Left renal cortex interstitium (tissue), 4 donors: Measurements from ENCODE around the gene IL11RA. TPM values are rescaled to one million over a fixed set of nuclear protein-coding genes. Genes with fewer than 3 reads are reported as not detected.
A peak's percentile ranks its signal among the peaks of the same experiment; 100 is the strongest.
"Not testable (repeated sequence)": the region's sequence is repeated elsewhere in the genome, so short reads cannot be mapped to it uniquely, and the experiment has no call there.

Experiments
- DNase-seq, 4 donors: peaks; one replicate each; pipeline ENCODE4 v3.0.0-alpha.2; 2013; ENCODE audit warnings: low read depth in 4 of 4, low spot score in 2 of 4, missing footprints in 1 of 4
- polyA plus RNA-seq, 4 donors: library from polyadenylated mRNA; unstranded; fragments of 120-200 nt; gene quantifications; one replicate each; pipeline ENCODE4 v1.2.1, GENCODE V29; 2013; ENCODE audit not compliant: insufficient read length in 4 of 4

IL11RA gene
- polyA plus RNA-seq, 4 donors, result 45.0 to 77.6 (median 68.5) TPM

DNA sequence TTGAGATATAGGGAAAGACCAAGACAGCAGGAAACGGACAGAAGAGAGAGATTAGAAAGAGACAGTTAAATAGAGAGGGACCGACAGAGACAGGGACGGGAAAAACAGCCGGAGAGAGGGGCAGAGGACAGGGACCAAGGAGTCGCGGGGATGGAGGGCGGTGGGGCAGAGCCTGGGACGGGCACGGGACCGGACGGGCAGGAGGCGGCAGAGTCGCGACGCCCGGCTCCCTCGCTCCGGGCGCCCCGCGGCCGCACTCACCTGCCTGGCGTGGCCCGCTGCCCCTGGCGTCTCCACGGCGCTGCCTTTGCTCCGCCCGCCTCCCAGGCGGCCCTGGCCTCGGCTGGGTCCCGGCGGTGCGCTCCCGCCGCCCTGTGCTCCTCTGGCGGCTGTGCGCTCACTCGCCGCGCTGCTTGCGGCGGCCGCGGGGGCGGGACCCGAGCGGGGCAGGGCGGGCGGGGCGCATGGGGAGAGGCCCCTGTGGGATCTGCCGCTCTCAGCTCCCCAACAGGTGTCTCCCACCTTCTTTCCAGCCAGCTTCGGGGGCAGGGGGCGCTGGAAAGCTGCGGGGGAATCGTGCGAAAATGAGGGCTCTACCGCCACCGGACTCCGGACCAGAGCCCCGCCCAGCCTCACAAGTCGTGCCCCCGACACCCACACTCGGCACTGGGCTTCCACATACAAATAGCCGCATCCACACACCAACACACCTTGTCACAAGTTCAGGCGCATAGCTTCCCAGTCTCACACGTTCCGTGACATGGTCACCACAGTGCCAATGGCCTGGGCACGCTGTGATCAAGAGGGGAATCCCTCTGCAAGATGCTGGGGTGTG lies 23.1 kb upstream of the IL11RA start, which contains the start of gene ARID3C:
ARID3C (minus strand) TSS at position 411 of the 835 bp plus-strand sequence. CDS start 1,052 bp downstream, outside the sequence.
- no peak for DNase-seq

DNA sequence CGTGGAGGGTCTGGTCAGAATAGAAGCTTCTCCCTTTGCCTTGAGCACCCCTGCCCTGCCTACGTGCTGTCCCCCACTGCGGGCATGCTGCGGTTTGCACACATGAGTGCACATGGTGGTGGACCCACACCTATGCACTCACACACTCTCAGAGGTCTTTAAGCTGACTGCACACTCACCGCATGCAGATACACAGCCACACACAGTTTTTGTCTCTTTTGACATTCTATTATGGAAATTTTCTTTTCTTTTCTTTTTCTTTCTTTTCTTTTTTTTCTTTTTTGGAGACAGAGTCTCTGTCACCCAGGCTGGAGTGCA lies 22.5 kb upstream of the IL11RA start:
- no peak for DNase-seq

DNA sequence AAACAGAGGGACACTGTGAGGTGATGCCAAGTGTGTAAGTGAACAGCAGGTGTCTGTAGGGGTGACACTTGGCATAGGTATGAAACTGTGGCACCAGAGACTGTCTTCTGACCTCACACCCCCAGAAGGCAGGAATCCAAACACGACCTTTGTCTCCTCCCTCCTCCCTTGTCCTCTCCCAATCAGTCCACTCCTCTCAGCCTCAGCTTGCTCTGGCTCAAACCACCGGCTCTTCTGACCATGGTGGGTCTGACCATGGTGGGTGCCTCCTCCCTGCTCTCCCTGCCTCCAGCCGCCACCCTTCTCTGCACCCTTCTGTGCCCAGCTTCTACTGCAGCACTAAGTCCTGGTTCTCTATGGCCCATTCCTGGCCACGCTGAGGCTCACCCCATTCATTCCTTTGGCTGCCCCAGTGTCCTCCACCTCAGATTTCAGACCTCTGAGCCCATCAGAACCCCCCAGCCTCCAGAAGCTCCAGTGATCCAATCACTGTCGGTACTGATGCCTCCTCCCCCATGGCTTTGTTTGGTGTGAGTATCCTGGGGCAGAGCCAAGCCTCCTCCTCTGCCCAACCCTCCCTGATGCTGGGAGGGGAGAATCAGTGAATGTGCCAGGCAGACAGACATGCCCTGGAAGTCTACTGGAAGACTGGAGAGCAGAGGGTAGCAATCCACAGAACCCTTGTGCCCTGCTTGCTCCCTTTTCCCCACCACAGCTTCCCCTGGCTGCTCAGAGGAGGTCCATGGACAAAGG lies 21.4 kb upstream of the IL11RA start:
- DNase-seq, result no peak

DNA sequence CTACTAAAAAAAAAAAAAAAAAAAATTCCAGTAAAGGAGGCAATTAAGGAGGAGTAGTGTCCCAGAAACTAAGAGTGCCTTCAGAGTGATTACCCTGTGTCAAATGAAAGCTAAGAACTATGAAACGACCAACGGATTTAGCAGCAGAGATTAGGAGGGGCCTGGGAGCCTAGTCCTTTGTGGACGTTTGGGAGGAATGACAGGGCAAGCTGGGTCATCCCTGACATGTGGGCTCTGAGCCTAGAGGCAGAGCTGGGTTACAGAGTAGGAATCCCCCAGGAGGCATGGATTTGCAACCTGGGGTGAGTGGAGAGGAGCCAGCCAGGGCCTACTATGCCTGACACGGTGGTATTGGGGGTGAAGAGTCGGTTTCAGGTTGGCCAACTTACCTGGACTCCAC lies 18.8 kb upstream of the IL11RA start:
- DNase-seq, result no peak

DNA sequence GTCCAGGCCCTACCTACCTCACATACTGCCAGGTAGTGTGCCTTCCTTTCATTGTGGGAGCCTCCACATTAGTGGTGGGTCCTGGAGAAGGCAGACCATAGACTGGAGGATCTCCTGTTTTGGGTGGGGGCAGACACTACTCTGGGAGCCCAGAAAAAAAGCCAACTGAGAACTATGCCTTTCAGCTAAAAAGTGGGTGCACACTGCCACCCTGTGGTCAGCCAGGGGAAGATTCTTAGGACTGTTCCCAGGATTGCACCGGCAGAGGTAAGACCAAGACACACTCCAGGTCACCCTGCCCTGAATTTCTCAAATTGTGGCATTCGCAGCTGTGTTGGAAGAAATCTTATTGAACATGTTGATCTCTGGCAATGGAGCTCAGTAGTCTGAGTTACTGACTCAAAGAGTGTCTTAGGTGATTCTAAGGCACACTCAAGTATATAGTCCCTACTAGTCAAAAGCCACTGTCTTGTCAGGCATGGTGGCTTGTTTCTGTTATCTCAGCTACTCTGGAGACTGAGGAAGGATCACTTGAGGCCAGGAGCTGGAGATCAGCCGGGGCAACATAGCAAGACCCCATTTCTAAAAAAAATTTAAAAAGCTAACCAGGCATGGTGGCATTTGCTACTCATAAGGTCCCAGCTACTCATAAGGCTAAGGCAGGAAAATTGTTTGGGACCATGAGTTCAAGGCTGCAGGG lies 18.0 kb upstream of the IL11RA start:
- no peak for DNase-seq

DNA sequence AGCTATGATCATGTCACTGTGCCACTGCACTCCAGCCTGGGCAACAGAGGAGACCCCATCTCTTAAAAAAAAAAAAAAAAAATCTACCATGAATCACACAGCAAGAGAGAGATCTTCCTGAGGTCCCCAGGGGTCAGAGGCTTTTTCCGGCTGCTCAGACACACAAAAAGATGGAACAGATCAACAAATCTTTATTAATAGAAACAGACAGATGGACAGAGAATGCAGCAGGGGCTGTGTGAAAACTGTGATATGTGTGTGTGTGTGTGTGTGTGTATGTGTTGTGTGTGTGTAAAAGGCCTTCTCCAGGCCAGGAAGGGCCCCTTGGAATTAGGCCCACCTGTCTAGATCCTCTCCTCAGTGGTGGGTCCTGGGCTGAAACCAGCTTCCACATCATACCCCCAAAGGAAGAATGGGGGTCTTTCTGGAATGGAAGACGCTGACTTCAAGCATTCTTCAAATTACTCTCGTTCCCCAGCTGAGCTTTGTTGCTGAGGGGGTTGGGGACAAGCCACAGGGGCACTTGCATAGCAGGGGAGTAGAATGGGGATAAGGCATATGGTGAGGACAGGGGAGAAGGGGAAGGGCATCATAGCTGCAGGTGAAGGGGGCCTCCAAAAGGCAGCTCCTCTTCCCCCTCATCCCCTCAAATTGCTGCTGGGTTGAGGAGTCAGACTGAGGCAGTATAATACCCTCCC lies 17.3 kb upstream of the IL11RA start:
- DNase-seq, result no peak

DNA sequence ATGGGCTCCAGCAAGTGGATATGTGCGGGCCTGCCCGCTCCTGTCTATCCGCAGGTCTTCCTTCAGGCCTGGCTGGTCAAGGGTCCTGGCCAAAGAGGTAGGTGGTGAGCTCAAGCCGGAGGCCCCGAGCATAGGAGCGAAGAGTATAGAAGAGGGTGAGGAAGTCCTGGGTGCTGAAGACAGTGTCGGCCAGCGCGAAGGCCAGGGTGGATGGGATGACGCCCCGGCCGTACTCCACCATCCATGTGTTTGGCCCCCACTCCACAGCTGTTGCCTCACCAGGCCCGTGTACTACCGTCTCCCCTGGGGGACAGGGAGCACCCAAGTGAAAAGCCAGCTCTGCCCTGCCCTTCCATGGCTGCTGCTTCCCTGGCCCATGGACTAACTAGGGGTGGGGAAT lies 16.4 kb upstream of the IL11RA start:
- no peak for DNase-seq

DNA sequence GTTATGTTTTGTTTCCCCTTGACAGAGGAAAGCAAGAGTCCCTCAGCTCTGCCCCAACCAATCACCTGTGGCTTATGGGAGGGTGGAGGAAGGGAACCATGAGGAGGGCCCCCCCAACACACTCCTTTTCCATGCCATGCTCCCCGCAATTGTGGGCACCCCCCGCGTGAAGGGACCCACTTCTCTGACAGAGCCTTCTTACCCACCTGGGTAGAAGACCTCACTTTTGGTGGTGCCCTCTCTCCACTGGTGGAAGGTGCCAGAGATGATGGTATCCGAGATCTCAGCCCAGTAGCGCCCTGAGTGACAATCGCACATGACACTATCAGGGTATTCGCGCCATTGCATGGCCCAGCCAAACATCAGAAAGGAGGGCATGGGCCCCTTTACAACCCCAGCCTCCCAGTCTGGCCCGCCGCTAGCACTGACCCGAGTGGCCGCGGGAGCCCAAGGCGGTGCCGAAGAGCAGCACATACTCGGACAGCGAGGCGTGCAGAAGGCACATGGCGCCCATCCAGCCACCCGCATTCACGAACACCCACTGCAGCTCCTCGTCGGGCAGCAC lies 15.1 kb upstream of the IL11RA start:
- no peak for DNase-seq

DNA sequence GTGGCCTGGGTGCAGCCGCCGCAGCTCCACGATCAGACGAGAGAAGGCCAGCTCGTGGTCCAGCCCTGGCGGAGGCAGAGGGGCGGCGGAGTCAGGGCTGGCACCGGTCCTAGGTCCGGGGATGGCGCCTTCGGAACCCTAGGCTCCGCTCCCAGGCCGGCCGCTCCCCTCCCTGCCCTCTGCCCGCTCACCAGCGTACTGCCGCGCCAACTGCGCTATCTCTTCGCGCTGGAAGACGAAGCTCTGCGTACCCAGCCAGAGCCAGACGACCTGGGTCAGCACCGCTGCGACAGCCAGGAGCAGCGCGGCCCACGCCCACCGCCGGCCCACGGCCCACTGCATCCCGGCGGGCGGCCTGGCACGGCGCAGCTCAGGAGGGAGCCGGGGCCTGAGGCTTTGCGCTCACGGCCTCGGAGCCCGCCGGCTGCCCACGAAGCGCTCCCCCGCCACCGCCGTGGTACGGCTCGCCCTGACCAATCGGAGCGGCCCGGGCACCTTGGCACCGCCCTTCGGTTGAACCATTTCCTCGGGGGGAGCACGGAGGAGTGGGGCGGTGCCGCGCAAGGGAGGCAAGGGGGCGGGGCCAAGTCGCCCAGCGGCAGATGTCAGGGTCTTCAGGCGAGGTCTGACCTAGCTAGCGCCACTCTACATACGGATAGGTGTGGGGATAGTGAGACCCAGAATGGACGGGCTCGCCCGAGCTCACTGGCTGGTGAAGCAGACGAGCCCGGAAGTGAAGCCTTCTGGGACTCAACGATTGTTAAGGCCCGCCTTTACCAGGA lies 14.4 kb upstream of the IL11RA start, which contains the start of gene SIGMAR1:
SIGMAR1 (minus strand) TSS at position 432 of the 782 bp plus-strand sequence; CDS start at position 342, 90 bp downstream.
- DNase-seq, result peak in 3 of 4 donors; percentile 76 to 91 (median 82)

DNA sequence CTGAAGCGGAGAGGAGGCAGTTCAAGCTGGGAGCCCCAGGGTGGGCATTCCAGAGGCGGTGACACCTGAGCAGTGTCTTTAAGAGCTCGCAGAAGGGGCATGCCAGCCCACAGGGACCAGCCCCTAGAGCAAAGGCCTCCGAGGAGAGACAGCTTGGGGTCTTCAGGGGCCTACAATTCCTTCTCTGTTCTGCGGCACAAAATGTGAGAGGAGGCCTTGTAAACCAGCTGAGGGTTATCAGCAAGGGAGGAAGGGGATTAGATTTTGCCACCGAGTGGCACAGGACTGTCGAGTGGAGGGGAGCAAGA lies 13.9 kb upstream of the IL11RA start:
- no peak for DNase-seq

DNA sequence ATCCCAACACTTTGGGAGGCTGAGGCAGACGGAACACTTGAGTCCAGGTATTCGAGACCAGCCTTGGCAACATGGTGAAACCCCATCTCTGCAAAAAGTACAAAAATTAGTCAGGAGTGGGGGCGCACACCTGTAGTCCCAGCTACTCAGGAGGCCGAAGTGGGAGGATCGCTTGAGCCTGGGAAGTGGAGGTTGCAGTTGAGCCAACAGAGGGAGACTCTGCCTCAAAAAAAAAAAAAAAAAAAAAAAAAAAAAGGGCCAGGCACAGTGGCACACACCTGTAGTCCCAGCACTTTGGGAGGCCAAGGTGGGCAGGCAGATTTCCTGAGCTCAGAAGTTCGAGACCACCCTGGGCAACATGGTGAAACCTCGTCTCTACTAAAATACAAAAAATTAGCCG lies 12.7 kb upstream of the IL11RA start:
- DNase-seq, result not testable (repeated sequence)

DNA sequence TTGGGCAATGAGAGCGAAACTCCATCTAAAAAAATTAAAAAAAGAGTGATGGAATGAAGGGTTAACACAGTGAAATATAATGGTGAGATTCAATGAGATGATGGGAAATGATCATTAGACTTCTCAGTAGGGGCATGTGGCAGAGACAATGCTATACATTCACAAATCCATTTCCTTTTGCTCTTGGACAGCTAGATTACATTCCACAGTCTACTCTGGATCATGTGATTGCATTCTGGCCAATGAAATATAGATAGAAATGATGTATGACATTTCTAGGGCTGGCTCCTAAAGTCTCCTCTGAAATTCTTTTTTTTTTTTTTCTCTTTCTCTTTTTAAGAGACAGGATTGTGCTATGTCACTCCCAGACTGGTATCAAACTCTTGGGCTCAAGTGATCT lies 9.3 kb upstream of the IL11RA start:
- no peak for DNase-seq

DNA sequence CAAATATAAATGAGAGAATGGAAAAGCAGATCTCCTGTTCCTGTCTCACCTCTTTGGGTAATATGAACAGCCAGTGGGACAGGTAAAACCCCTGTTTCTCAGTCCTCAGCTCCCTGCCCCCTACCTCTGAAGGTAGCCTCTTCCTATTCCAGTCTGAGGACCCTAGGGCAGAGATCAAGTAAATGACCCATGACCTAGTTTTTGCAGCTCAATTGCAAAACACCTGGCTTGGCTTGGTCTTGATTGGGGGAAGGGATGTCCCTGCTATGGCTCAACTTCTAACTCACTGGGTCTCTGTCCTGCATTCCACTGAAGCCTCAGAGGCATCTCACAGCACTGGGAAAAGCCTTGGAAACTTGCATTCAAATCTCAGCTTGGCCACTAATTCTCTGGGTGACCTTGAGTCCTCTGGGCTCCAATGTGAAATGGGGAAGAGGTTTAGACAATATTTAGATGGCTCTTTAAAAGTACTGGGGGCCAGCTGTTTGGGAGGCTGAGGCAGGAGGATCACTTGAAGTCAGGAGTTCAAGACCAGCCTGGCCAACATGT lies 7.1 kb upstream of the IL11RA start:
- no peak for DNase-seq

DNA sequence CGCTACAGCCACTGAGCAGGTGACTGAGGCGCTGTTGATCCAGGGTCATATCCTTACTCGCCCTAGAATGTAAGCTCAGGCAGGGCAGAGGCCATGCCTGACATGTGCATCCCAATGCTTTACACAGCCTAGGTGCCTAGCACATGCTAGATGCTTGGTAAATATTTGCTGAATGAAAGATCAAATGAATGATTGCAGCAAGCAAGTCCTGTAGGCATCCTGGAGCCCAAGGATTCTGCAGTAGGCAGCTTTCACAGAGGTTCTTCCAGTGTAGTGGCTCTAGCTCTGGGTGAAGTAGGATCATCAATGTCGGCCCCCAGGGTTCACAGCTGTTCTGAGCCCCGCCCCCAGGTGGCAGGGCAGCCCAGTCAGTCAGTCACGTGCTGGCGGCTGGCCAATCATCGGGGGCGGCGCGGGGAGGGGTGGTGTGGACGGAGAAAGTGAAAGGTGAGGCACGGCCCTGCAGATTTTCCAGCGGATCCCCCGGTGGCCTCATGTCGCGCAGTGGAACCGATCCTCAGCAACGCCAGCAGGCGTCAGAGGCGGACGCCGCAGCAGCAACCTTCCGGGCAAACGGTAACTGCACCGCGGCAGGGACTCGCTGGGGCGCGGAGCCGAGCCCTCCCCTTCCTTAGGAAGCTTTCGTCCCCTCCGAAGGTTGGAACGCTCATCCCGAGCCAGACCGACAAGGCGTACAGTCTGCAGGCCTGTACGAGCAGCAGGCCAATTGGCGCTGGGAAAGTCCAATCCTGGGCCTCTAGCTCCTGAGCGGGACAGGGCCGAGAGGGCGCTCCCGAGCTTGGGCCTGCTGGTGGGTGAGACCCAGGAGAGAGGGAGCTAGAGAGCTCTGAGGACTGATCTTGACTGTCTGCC lies 5.5 kb upstream of the IL11RA start, which contains the start of gene GALT:
GALT (plus strand) TSS at position 465 of the 873 bp plus-strand sequence; CDS start at position 495, 30 bp downstream.
- peak in 3 of 4 donors; percentile 73 to 89 (median 85) for DNase-seq

DNA sequence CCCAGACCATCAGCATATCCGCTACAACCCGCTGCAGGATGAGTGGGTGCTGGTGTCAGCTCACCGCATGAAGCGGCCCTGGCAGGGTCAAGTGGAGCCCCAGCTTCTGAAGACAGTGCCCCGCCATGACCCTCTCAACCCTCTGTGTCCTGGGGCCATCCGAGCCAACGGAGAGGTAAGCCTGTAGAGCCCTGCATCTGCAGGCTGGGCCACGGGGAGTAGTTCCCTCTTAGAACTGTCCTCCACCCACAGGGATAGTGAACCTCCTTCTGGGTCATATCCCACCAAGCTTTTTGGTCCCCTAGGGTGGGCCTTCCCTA lies 4.9 kb upstream of the IL11RA start:
- no peak for DNase-seq

DNA sequence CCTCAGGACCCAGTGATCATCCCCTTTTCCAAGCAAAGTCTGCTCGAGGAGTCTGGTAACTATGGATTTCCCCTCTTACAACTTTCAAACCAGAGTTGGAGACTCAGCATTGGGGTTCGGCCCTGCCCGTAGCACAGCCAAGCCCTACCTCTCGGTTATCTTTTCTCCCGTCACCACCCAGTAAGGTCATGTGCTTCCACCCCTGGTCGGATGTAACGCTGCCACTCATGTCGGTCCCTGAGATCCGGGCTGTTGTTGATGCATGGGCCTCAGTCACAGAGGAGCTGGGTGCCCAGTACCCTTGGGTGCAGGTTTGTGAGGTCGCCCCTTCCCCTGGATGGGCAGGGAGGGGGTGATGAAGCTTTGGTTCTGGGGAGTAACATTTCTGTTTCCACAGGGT lies 4.3 kb upstream of the IL11RA start:
- no peak for DNase-seq

DNA sequence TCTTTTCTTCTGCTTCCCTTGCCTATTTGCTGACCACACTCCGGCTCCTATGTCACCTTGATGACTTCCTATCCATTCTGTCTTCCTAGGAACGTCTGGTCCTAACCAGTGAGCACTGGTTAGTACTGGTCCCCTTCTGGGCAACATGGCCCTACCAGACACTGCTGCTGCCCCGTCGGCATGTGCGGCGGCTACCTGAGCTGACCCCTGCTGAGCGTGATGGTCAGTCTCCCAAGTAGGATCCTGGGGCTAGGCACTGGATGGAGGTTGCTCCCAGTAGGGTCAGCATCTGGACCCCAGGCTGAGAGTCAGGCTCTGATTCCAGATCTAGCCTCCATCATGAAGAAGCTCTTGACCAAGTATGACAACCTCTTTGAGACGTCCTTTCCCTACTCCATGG lies 3.3 kb upstream of the IL11RA start:
- DNase-seq, result no peak

DNA sequence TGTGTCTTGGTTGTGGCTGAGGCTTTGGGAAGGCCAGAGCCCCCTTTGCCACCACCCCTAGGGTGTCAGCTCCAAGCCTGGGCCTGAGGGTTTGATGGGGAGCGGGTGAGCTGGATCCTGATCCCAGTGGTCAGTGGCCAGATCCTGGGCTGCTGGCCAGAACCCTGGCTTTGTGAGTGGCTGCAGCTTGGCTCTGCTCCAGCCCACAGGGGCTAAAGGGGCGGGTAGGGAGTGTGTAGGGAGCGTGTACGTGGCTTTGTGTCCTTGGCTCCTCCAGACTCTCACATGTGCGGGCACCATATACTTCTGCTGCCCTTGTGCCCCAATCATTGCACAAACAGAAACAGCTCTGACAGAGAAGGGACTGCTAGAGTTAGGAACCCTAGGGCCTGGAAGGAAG lies 1.2 kb upstream of the IL11RA start:
- no peak for DNase-seq
